Esophagus (tissue), 2 donors: ENCODE results near the gene GRPEL1. TPM values are rescaled to one million over a fixed set of nuclear protein-coding genes. Genes with fewer than 3 reads are reported as not detected.

Source experiments
- H3K27ac ChIP-seq, 2 donors: one replicate each; pipeline ENCODE4 v1.5.1; 2013; ENCODE audit warnings: low read depth in 2 of 2, mild to moderate bottlenecking in 2 of 2, inconsistent platforms in 1 of 2, low read length in 1 of 2, moderate library complexity in 1 of 2
- H3K27me3 ChIP-seq, 2 donors: one replicate each; pipeline ENCODE4 v1.6.1; 2013; ENCODE audit warnings: low read length in 2 of 2, control low read depth in 1 of 2, mild to moderate bottlenecking in 1 of 2; ENCODE audit not compliant: insufficient read depth in 2 of 2, control insufficient read depth in 1 of 2
- H3K36me3 ChIP-seq, 2 donors: one replicate each; pipeline ENCODE4 v1.6.1; 2013; ENCODE audit warnings: low read length in 1 of 2; ENCODE audit not compliant: control insufficient read depth in 2 of 2, insufficient read depth in 2 of 2
- H3K4me1 ChIP-seq, 2 donors: one replicate each; pipeline ENCODE4 v1.6.1; 2013; ENCODE audit warnings: low read length in 1 of 2; ENCODE audit not compliant: control insufficient read depth in 2 of 2, insufficient read depth in 2 of 2
- H3K4me3 ChIP-seq, 2 donors: one replicate each; pipeline ENCODE4 v1.5.1; 2013; ENCODE audit warnings: low read length in 2 of 2, mild to moderate bottlenecking in 2 of 2, low read depth in 1 of 2, moderate library complexity in 1 of 2
- H3K9me3 ChIP-seq, 2 donors: one replicate each; pipeline ENCODE4 v1.6.1; 2013; ENCODE audit warnings: mild to moderate bottlenecking in 2 of 2, low read depth in 1 of 2, low read length in 1 of 2, moderate library complexity in 1 of 2; ENCODE audit not compliant: control insufficient read depth in 2 of 2, insufficient read depth in 1 of 2
- WGBS, 2 donors: extraction: QIAGEN DNeasy Blood & Tissue Kit; methylation state at CpG; one replicate each; pipeline ENCODE4 v1.1.7; 2013; 5-methylcytosine and 5-hydroxymethylcytosine counted together
- polyA plus RNA-seq, 2 donors: library from polyadenylated mRNA; stranded (reverse); fragments of 200-250 nt; gene quantifications; one replicate each; pipeline ENCODE4 v1.2.3, GENCODE V29; 2013
- donor health status: healthy with polysubstance abuse.
- donor health status: Bipolar disorder and iron deficiency.

GRPEL1 gene
- polyA plus RNA-seq, 2 donors: 21.7 to 37.8 TPM

DNA sequence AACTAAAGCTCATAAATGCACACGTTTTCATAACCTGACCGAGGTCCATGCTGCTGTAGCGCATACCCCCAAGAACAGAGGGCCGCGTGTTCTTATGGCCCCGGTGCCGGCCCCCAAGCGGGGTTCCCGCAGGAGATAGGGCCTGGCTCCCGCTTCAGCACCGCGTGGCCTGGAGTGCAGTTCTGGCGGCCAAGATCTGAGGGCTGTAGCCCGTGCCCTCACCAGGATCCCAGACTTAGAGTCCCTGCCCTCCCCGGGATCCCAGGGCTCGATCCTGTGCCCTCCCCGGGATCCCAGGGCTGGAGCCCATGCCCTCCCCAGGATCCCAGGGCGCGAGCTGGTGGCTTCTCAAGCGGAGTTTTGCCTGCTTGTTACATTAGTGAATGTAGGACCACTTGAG is 1.0 kb upstream of the GRPEL1 start:
- peak overlapping the region; percentile 97 to 98 for H3K27ac ChIP-seq
- H3K27me3 ChIP-seq: no peaks in the 10 kb centered on the region
- WGBS, 2 donors: 13 to 17% methylated on average over 20 of the region's 20 CpGs
- peaks cover 2 to 4% of the 10 kb centered on the region in 2 donors for H3K4me1 ChIP-seq
- H3K9me3 ChIP-seq: no peaks in the 10 kb centered on the region
- H3K36me3 ChIP-seq: peaks cover 0 to 7% of the 10 kb centered on the region in 2 donors
- peak overlapping the region; percentile 61 to 68 for H3K4me3 ChIP-seq

DNA sequence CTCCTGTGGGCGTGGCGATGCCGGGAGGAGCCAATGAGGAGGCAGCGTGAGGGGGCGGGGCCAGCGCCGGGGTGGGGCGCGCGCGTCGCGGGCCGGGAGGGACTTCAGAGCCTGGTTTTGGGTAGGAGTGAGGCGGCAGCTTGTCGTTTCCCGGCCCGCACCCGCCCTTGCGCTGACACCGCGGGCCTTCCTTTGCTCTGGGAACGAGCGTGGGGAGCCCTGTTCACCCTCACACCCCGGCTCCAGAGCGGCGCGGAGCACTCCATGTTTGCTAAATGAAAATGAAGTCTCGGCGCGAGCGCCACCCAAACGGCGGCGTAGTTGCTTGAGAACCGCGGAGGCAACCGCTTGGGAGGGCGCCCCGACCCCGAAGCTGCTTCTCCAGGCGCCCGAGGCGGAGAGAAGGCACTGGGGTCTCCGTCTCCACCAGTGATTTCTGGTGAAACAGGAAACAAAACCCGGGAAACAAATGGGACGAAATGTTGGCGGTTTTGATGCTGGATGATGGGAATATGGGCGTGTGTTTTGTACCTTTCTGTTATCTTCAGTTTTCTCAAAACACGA is 497 bp upstream of the GRPEL1 start:
- Histone ChIP-seq H3K27ac (peak overlapping the region; percentile 97 to 98), H3K27me3 (no peaks in the 10 kb centered on the region), H3K36me3 (peaks cover 4 to 10% of the 10 kb centered on the region in 2 donors), H3K4me1 (peaks cover 2 to 4% of the 10 kb centered on the region in 2 donors), H3K4me3 (peak overlapping the region; percentile 61 to 68), H3K9me3 (no peaks in the 10 kb centered on the region)
- WGBS, 2 donors: 0 to 1% methylated on average over 43 to 50 of the region's 50 CpGs

- H3K4me1 ChIP-seq: peaks cover 2 to 4% of the 10 kb centered on the region in 2 donors
- H3K9me3 ChIP-seq: no peaks in the 10 kb centered on the region
- peak overlapping the region; percentile 68 to 91 for H3K4me3 ChIP-seq
- peak overlapping the region; percentile 91 to 96 for H3K27ac ChIP-seq
- 1% methylated on average over 13 of the region's 13 CpGs for WGBS, 2 donors
- peaks cover 4 to 12% of the 10 kb centered on the region in 2 donors for H3K36me3 ChIP-seq
- no peaks in the 10 kb centered on the region for H3K27me3 ChIP-seq
These were observed 775 bp downstream of the GRPEL1 start for GRCh38 chr4:7067126-7067451.

- H3K27me3 ChIP-seq: no peaks in the 10 kb centered on the region
- peaks cover 5 to 18% of the 10 kb centered on the region in 2 donors for H3K36me3 ChIP-seq
- peaks cover 2 to 4% of the 10 kb centered on the region in 2 donors for H3K4me1 ChIP-seq
- no peaks in the 10 kb centered on the region for H3K9me3 ChIP-seq
- H3K4me3 ChIP-seq: peak overlapping the region in 1 of 2 donors; percentile 68
- WGBS, 2 donors: 72 to 87% methylated on average over 4 of the region's 4 CpGs
- no peak overlapping the region for H3K27ac ChIP-seq
These were observed 1.4 kb downstream of the GRPEL1 start for GRCh38 chr4:7066493-7066892.

GRCh38 chr4:7066006-7066405 is 1.9 kb downstream of the GRPEL1 start:
- Histone ChIP-seq H3K27me3 (no peaks in the 10 kb centered on the region), H3K36me3 (peaks cover 10 to 21% of the 10 kb centered on the region in 2 donors), H3K27ac (no peak overlapping the region), H3K4me1 (peaks cover 2 to 4% of the 10 kb centered on the region in 2 donors), H3K4me3 (no peak overlapping the region), H3K9me3 (no peaks in the 10 kb centered on the region)
- WGBS, 2 donors: 92 to 94% methylated on average over 11 of the region's 11 CpGs

DNA sequence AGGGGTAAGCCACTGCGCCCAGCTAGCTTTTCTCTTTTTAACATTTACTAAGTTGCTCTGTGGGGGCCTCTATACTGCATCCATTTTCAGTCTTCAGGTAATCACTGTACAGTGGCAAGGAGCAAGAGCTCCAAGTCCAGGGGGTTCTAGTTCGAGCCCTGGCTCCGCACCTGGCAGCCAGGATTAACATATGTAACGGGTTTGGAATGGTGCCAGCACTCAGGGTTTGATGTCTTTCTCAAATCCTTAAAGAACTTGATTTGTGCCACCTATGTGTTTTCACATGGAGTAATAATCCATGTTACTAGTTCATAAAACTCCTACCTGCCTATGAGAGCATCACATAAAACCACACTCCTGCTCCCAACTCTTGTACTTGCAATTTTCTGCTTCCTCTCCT is 4.5 kb downstream of the GRPEL1 start:
- H3K36me3 ChIP-seq: peaks cover 20 to 34% of the 10 kb centered on the region in 2 donors

GRCh38 chr4:7062816-7063215 is 5.0 kb downstream of the GRPEL1 start:
- Histone ChIP-seq H3K36me3 (peaks cover 20 to 34% of the 10 kb centered on the region in 2 donors), H3K27ac (no peak overlapping the region), H3K4me3 (no peak overlapping the region), H3K27me3 (no peaks in the 10 kb centered on the region), H3K9me3 (no peaks in the 10 kb centered on the region), H3K4me1 (peaks cover 2% of the 10 kb centered on the region in 2 donors)
- WGBS, 2 donors: 93 to 95% methylated on average over 4 of the region's 4 CpGs

More for the DNA sequence above, 4.5 kb downstream of the GRPEL1 start:
- Histone ChIP-seq H3K27ac (no peak overlapping the region), H3K4me3 (no peak overlapping the region), H3K27me3 (no peaks in the 10 kb centered on the region), H3K4me1 (peaks cover 2% of the 10 kb centered on the region in 2 donors), H3K9me3 (no peaks in the 10 kb centered on the region)
- 69 to 73% methylated on average over 4 of the region's 4 CpGs for WGBS, 2 donors

- no peak overlapping the region for H3K4me3 ChIP-seq
- WGBS, 2 donors: 91 to 94% methylated on average over 6 of the region's 6 CpGs
- no peaks in the 10 kb centered on the region for H3K9me3 ChIP-seq
- no peaks in the 10 kb centered on the region for H3K27me3 ChIP-seq
- peaks cover 20 to 34% of the 10 kb centered on the region in 2 donors for H3K36me3 ChIP-seq
- H3K27ac ChIP-seq: no peak overlapping the region
- H3K4me1 ChIP-seq: peaks cover 2% of the 10 kb centered on the region in 2 donors
These were observed 6.0 kb downstream of the GRPEL1 start for GRCh38 chr4:7061815-7062214.

- Histone ChIP-seq H3K36me3 (peaks cover 25 to 44% of the 10 kb centered on the region in 2 donors), H3K27me3 (no peaks in the 10 kb centered on the region), H3K27ac (peak overlapping the region in 1 of 2 donors; percentile 24), H3K4me3 (no peak overlapping the region), H3K9me3 (no peaks in the 10 kb centered on the region), H3K4me1 (no peaks in the 10 kb centered on the region)
- WGBS, 2 donors: 86 to 88% methylated on average over 20 of the region's 20 CpGs
These were observed 7.3 kb downstream of the GRPEL1 start for GRCh38 chr4:7060346-7061150.
